ENCODE measurements around the gene MYORG.

DNA sequence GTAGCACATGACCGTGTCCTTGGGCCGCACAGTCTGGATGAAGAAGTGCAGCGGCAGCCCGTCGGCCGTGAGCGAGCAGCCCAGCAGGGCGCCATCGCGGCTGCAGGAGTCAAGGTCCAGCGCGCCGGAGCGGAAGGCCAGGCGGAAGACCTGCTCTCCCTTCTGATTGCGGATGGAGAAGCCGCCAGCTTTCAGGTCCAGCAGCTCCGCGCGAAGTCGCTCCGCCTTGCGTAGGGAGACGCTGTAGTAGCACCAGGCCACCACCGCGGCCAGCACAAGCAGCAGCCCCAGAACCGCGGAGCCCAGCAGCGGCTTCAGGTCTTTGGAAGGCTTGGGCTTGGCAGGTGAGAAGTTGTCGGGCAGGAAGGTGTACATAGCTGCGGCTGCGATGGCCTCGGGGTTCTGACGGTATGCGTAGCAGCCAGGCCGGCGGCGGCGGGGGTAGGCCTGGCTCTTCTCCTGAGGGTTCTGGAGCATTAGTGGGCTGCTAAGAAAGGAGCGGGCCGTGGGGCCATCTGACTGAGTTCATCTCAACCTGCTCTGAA lies 4.2 kb downstream of the MYORG start:
- TF ChIP-seq, protein P1, sequence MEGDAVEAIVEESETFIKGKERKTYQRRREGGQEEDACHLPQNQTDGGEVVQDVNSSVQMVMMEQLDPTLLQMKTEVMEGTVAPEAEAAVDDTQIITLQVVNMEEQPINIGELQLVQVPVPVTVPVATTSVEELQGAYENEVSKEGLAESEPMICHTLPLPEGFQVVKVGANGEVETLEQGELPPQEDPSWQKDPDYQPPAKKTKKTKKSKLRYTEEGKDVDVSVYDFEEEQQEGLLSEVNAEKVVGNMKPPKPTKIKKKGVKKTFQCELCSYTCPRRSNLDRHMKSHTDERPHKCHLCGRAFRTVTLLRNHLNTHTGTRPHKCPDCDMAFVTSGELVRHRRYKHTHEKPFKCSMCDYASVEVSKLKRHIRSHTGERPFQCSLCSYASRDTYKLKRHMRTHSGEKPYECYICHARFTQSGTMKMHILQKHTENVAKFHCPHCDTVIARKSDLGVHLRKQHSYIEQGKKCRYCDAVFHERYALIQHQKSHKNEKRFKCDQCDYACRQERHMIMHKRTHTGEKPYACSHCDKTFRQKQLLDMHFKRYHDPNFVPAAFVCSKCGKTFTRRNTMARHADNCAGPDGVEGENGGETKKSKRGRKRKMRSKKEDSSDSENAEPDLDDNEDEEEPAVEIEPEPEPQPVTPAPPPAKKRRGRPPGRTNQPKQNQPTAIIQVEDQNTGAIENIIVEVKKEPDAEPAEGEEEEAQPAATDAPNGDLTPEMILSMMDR (IDR thresholded peaks at IDR 0.05) = no peak
- no peak for TF ChIP-seq POLR2A (IDR thresholded peaks at IDR 0.05)

Measured in stomach (tissue), 4 donors.